ENCODE results near the gene MPDU1.

DNA sequence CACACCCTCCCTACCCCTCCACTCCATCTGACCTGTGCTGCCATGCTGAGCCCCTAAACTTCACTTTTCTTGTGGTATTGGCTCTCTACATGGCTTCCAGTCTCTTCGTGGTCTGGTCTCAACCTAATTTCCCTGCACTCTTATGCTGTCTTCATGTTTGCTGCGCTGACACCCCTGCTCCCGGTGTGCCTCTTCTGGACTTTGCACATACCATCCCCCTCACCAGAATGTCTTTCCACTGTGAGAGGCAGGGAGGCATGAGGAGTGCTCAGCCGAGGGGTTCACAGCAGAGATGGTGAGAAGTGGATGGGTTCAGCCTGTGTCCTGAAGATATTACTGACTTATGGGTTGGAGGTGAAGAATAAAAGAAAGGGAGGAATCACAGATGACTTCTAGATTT, 32.3 kb upstream of the MPDU1 start:
- TF ChIP-seq, protein P1, sequence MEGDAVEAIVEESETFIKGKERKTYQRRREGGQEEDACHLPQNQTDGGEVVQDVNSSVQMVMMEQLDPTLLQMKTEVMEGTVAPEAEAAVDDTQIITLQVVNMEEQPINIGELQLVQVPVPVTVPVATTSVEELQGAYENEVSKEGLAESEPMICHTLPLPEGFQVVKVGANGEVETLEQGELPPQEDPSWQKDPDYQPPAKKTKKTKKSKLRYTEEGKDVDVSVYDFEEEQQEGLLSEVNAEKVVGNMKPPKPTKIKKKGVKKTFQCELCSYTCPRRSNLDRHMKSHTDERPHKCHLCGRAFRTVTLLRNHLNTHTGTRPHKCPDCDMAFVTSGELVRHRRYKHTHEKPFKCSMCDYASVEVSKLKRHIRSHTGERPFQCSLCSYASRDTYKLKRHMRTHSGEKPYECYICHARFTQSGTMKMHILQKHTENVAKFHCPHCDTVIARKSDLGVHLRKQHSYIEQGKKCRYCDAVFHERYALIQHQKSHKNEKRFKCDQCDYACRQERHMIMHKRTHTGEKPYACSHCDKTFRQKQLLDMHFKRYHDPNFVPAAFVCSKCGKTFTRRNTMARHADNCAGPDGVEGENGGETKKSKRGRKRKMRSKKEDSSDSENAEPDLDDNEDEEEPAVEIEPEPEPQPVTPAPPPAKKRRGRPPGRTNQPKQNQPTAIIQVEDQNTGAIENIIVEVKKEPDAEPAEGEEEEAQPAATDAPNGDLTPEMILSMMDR (IDR thresholded peaks at IDR 0.05) = no peak
- no peak for TF ChIP-seq POLR2A (IDR thresholded peaks at IDR 0.05)

All from Peyer's patch (tissue), 4 donors.